SH-SY5Y (cell line): ENCODE results near the gene GSDME.

Experiments used
- GATA2 ChIP-seq: IDR thresholded peaks from 2 replicates; pipeline ENCODE4 v1.6.1; 2011; ENCODE audit warnings: mild to moderate bottlenecking, low read depth, low read length
- GATA3 ChIP-seq: IDR thresholded peaks from 2 replicates; pipeline ENCODE4 v1.6.1; 2011; ENCODE audit warnings: low read depth, mild to moderate bottlenecking, low read length, moderate library complexity

DNA sequence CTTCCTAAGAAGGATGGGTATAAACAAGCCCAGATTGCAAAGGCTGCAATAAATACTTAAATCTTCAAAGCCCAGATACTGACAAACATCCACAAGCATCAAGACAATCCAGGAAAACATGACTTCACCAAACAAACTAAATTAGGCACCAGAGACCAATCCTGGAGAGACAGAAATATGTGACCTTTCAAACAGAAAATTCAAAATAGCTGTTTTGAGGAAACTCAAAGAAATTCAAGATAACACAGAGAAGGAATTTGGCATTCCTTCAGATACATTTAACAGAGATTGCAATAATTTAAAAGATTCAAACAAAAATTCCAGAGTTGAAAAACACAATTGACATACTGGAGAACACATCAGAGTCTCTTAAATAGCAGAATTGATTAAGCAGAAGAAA is 23.0 kb downstream of the GSDME start:
- no peak for TF ChIP-seq GATA2
- TF ChIP-seq GATA3, result no peak
